Activated CD8-positive, alpha-beta T cell treated with anti-CD3 and anti-CD28 coated beads for 36 hours (primary cell): ENCODE data around the gene CRK. TPM values are rescaled to one million over a fixed set of nuclear protein-coding genes. Genes with fewer than 3 reads are reported as not detected.

Experiments
- ATAC-seq: fragments of 200-7000 bp; cut with Tn5 transposase; one replicate; pipeline ENCODE4 v1.10.0; 2021; ENCODE audit warnings: mild to moderate bottlenecking, moderate library complexity
- CTCF ChIA-PET: fragments of 350-600 bp; sonication (Branson Sonifier 250); formaldehyde crosslinking; loops from one replicate; lab custom pipeline; 2021; ENCODE audit warnings: antibody characterized with exemption; lab: Charles Lee
- POLR2A ChIA-PET: fragments of 350-600 bp; sonication (Branson Sonifier 250); formaldehyde crosslinking; loops from one replicate; lab custom pipeline; 2021; ENCODE audit warnings: antibody characterized with exemption; lab: Charles Lee
- DNase-seq: peaks from one replicate; pipeline ENCODE4 v3.0.0-alpha.2; 2020
- H3K27ac Mint-ChIP-seq: one replicate; pipeline ENCODE4 v1.8.0; 2021; ENCODE audit warnings: mild to moderate bottlenecking, mixed read lengths
- H3K27me3 Mint-ChIP-seq: one replicate; pipeline ENCODE4 v1.8.0; 2021; ENCODE audit warnings: mixed read lengths
- H3K36me3 Mint-ChIP-seq: one replicate; pipeline ENCODE4 v1.8.0; 2021; ENCODE audit warnings: low read depth, mixed read lengths
- H3K4me1 Mint-ChIP-seq: one replicate; pipeline ENCODE4 v1.8.0; 2021; ENCODE audit warnings: low read depth, mixed read lengths
- H3K4me3 Mint-ChIP-seq: one replicate; pipeline ENCODE4 v1.8.0; 2021; ENCODE audit warnings: mild to moderate bottlenecking, moderate library complexity, mixed read lengths
- H3K9me3 Mint-ChIP-seq: one replicate; pipeline ENCODE4 v1.8.0; 2021; ENCODE audit warnings: mixed read lengths
- CTCF ChIP-seq: fragments of 200-600 bp; IDR thresholded peaks from one replicate; pipeline ENCODE4 v1.8.0; 2022; ENCODE audit warnings: antibody characterized with exemption, mild to moderate bottlenecking
- intact Hi-C: fragments of 100-400 bp; cut with micrococcal nuclease; formaldehyde crosslinking; loops from one replicate; pipeline ENCODE4 v1.10.0; 2022
- total RNA-seq, 2 experiments: library from RNA; stranded (reverse); gene quantifications; one replicate each; pipeline ENCODE4 v1.2.3, GENCODE V29; 2021

The CRK gene
- total RNA-seq, 2 experiments from 2014 or later: 12.1 to 12.9 TPM

- intact Hi-C loops: no loop called here
- no peaks in the 10 kb centered on the region for H3K9me3 Mint-ChIP-seq
- H3K4me1 Mint-ChIP-seq: no peaks in the 10 kb centered on the region
- ATAC-seq: peak; percentile 45
- H3K36me3 Mint-ChIP-seq: no peaks in the 10 kb centered on the region
- POLR2A ChIA-PET: no interaction called here
- no peak for TF ChIP-seq CTCF
- H3K27me3 Mint-ChIP-seq: no peaks in the 10 kb centered on the region
- no peak overlapping the region for H3K27ac Mint-ChIP-seq
- CTCF ChIA-PET: interaction anchor here (1.6 kb wide), 1 partner anchor 17 kb away, joined by 7 read pairs; the partner anchor contains the start of gene INPP5K
- no peak for DNase-seq
- H3K4me3 Mint-ChIP-seq: no peak overlapping the region
Observed at GRCh38 chr17:1498869-1499268, 42.8 kb upstream of the CRK start.

- CTCF ChIA-PET: interaction anchor here (0.8 to 1.8 kb wide), 3 partner anchors 18 to 442 kb away, joined by 3 to 7 read pairs (median 3); partner anchors contain the start of gene INPP5K
Observed at GRCh38 chr17:1498233-1498632, 42.2 kb upstream of the CRK start.

GRCh38 chr17:1497831-1498230, 41.8 kb upstream of the CRK start:
- ChIA-PET POLR2A (interaction anchor here (0.6 kb wide), 1 partner anchor 98 kb away, joined by 5 read pairs; the partner anchor contains the start of gene YWHAE), CTCF (interaction anchor here (0.8 to 1.8 kb wide), 3 partner anchors 18 to 441 kb away, joined by 3 to 7 read pairs (median 3); partner anchors contain the start of gene INPP5K)
- H3K9me3 Mint-ChIP-seq: no peaks in the 10 kb centered on the region
- no peak overlapping the region for H3K27ac Mint-ChIP-seq
- no peak for TF ChIP-seq CTCF
- H3K27me3 Mint-ChIP-seq: no peaks in the 10 kb centered on the region
- DNase-seq (no peak), ATAC-seq (no peak)
- H3K4me1 Mint-ChIP-seq: no peaks in the 10 kb centered on the region
- intact Hi-C loops: no loop called here
- no peak overlapping the region for H3K4me3 Mint-ChIP-seq
- no peaks in the 10 kb centered on the region for H3K36me3 Mint-ChIP-seq

More at GRCh38 chr17:1498233-1498632, 42.2 kb upstream of the CRK start:
- TF ChIP-seq CTCF: no peak
- POLR2A ChIA-PET: interaction anchor here (0.6 kb wide), 1 partner anchor 98 kb away, joined by 5 read pairs; the partner anchor contains the start of gene YWHAE
- DNase-seq (no peak), ATAC-seq (no peak)
- intact Hi-C loops: no loop called here
- Mint-ChIP-seq H3K27ac (no peak overlapping the region), H3K36me3 (no peaks in the 10 kb centered on the region), H3K9me3 (no peaks in the 10 kb centered on the region), H3K4me3 (no peak overlapping the region), H3K27me3 (no peaks in the 10 kb centered on the region), H3K4me1 (no peaks in the 10 kb centered on the region)

GRCh38 chr17:1496869-1497268, 40.8 kb upstream of the CRK start:
- H3K9me3 Mint-ChIP-seq: no peaks in the 10 kb centered on the region
- H3K27me3 Mint-ChIP-seq: peaks cover 2% of the 10 kb centered on the region
- DNase-seq (no peak), ATAC-seq (no peak)
- no peaks in the 10 kb centered on the region for H3K36me3 Mint-ChIP-seq
- intact Hi-C loops: no loop called here
- ChIA-PET CTCF (interaction anchor here (0.9 to 1.8 kb wide), 3 partner anchors 9 to 164 kb away, joined by 3 read pairs; no protein-coding TSS in a partner anchor), POLR2A (no interaction called here)
- no peak overlapping the region for H3K27ac Mint-ChIP-seq
- H3K4me3 Mint-ChIP-seq: no peak overlapping the region
- H3K4me1 Mint-ChIP-seq: peaks cover 3% of the 10 kb centered on the region
- TF ChIP-seq CTCF: no peak

GRCh38 chr17:1495265-1495989, 39.4 kb upstream of the CRK start:
- intact Hi-C loops: no loop called here
- Mint-ChIP-seq H3K9me3 (no peaks in the 10 kb centered on the region), H3K4me1 (peaks cover 6% of the 10 kb centered on the region), H3K27ac (no peak overlapping the region), H3K4me3 (no peak overlapping the region), H3K36me3 (no peaks in the 10 kb centered on the region), H3K27me3 (peaks cover 3% of the 10 kb centered on the region)
- ATAC-seq: no peak
- ChIA-PET CTCF (interaction anchor here (1.3 kb wide), 1 partner anchor 8 kb away, joined by 3 read pairs; no protein-coding TSS in a partner anchor), POLR2A (interaction anchor here (1.1 to 1.2 kb wide), 3 partner anchors 31 to 133 kb away, joined by 3 read pairs; partner anchors contain the start of gene CRK)
- no peak for TF ChIP-seq CTCF
- DNase-seq: no peak
